ENCODE measurements around the gene MUC5AC.

DNA sequence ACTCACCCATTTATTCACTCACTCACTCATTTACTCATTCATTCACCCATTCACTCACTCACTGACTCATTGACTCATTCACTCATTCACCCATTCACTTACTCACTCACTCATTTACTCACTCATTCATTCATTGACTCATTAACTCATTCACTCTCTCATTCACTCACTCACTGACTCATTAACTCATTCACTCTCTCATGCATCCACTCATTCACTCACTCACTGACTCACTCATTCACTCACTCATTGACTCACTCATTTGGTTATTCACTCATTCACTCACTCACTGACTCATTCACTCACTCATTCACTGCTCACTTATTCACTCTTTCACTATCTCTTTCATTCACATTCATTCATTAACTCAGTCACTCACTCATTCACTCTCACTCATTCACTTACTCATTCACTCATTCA lies 2.5 kb upstream of the MUC5AC start:
- no peak for TF ChIP-seq POLR2A (IDR thresholded peaks at IDR 0.05)
- TF ChIP-seq, protein P1, sequence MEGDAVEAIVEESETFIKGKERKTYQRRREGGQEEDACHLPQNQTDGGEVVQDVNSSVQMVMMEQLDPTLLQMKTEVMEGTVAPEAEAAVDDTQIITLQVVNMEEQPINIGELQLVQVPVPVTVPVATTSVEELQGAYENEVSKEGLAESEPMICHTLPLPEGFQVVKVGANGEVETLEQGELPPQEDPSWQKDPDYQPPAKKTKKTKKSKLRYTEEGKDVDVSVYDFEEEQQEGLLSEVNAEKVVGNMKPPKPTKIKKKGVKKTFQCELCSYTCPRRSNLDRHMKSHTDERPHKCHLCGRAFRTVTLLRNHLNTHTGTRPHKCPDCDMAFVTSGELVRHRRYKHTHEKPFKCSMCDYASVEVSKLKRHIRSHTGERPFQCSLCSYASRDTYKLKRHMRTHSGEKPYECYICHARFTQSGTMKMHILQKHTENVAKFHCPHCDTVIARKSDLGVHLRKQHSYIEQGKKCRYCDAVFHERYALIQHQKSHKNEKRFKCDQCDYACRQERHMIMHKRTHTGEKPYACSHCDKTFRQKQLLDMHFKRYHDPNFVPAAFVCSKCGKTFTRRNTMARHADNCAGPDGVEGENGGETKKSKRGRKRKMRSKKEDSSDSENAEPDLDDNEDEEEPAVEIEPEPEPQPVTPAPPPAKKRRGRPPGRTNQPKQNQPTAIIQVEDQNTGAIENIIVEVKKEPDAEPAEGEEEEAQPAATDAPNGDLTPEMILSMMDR (IDR thresholded peaks at IDR 0.05 in 8 of 11, conservative IDR thresholded peaks at IDR 0.05 in 3 of 11) = no peak
- no peak for TF ChIP-seq POLR2AphosphoS5 (IDR thresholded peaks at IDR 0.05)
